Measurements from ENCODE around the gene TOP2A. TPM values are rescaled to one million over a fixed set of nuclear protein-coding genes. Genes with fewer than 3 reads are reported as not detected.

TOP2A gene
- total RNA-seq, 3 donors from 2014 or later: 2.0 to 6.4 (median 2.5) TPM

- peaks cover 15% of the 10 kb centered on the region for H3K36me3 ChIP-seq
- H3K27me3 ChIP-seq: no peaks in the 10 kb centered on the region
- H3K27ac ChIP-seq: peak overlapping the region; percentile 48 to 80
- DNase-seq (ENCODE audit: low spot score in 2 of 2): no peak
- H3K4me3 ChIP-seq: peak overlapping the region in 1 of 3 donors; percentile 3
- TF ChIP-seq, protein P1, sequence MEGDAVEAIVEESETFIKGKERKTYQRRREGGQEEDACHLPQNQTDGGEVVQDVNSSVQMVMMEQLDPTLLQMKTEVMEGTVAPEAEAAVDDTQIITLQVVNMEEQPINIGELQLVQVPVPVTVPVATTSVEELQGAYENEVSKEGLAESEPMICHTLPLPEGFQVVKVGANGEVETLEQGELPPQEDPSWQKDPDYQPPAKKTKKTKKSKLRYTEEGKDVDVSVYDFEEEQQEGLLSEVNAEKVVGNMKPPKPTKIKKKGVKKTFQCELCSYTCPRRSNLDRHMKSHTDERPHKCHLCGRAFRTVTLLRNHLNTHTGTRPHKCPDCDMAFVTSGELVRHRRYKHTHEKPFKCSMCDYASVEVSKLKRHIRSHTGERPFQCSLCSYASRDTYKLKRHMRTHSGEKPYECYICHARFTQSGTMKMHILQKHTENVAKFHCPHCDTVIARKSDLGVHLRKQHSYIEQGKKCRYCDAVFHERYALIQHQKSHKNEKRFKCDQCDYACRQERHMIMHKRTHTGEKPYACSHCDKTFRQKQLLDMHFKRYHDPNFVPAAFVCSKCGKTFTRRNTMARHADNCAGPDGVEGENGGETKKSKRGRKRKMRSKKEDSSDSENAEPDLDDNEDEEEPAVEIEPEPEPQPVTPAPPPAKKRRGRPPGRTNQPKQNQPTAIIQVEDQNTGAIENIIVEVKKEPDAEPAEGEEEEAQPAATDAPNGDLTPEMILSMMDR (IDR thresholded peaks at IDR 0.05): no peak
- peak in 1 of 3 donors; percentile 11 for TF ChIP-seq POLR2AphosphoS5 (IDR thresholded peaks at IDR 0.05)
- intact Hi-C loops (cut with DNase I; ENCODE audit: low total_unique reads): no loop called here
- H3K4me1 ChIP-seq: peaks cover 4 to 10% of the 10 kb centered on the region in 2 donors
- no peaks in the 10 kb centered on the region for H3K9me3 ChIP-seq
Measured at GRCh38 chr17:40456396-40456951, 38.8 kb upstream of the TOP2A start.

GRCh38 chr17:40454613-40454995, 36.9 kb upstream of the TOP2A start:
- peaks cover 9 to 10% of the 10 kb centered on the region in 2 donors for H3K4me1 ChIP-seq
- no peaks in the 10 kb centered on the region for H3K27me3 ChIP-seq
- intact Hi-C loops (cut with DNase I; ENCODE audit: low total_unique reads): loop anchor here (1.0 kb wide), 1 partner anchor 43 kb away; no protein-coding TSS in a partner anchor
- H3K4me3 ChIP-seq: no peak overlapping the region
- no peaks in the 10 kb centered on the region for H3K9me3 ChIP-seq
- peak overlapping the region; percentile 86 to 94 for H3K27ac ChIP-seq
- H3K36me3 ChIP-seq: peaks cover 15% of the 10 kb centered on the region
- TF ChIP-seq, protein P1 (IDR thresholded peaks at IDR 0.05): no peak
- TF ChIP-seq POLR2A (IDR thresholded peaks at IDR 0.05): no peak
- TF ChIP-seq POLR2AphosphoS5 (IDR thresholded peaks at IDR 0.05): no peak
- DNase-seq (ENCODE audit: low spot score in 2 of 2): no peak

- no peak for TF ChIP-seq POLR2A (IDR thresholded peaks at IDR 0.05)
- TF ChIP-seq POLR2AphosphoS5 (IDR thresholded peaks at IDR 0.05): no peak
- TF ChIP-seq, protein P1 (IDR thresholded peaks at IDR 0.05): no peak
- H3K4me1 ChIP-seq: peaks cover 7 to 10% of the 10 kb centered on the region in 2 donors
- H3K36me3 ChIP-seq: peaks cover 15% of the 10 kb centered on the region
- DNase-seq (ENCODE audit: low spot score in 2 of 2): no peak
- no peak overlapping the region for H3K4me3 ChIP-seq
- no peaks in the 10 kb centered on the region for H3K9me3 ChIP-seq
- intact Hi-C loops (cut with DNase I; ENCODE audit: low total_unique reads): loop anchor here (1.0 kb wide), 1 partner anchor 43 kb away; no protein-coding TSS in a partner anchor
- H3K27ac ChIP-seq: peak overlapping the region; percentile 86 to 94
- H3K27me3 ChIP-seq: no peaks in the 10 kb centered on the region
Measured at GRCh38 chr17:40453881-40454612, 36.4 kb upstream of the TOP2A start.

GRCh38 chr17:40452921-40453378, 35.3 kb upstream of the TOP2A start:
- Histone ChIP-seq H3K36me3 (peaks cover 15% of the 10 kb centered on the region), H3K4me3 (peak overlapping the region in 1 of 3 donors; percentile 23), H3K4me1 (peaks cover 17 to 18% of the 10 kb centered on the region in 2 donors), H3K27me3 (no peaks in the 10 kb centered on the region), H3K9me3 (no peaks in the 10 kb centered on the region), H3K27ac (peak overlapping the region; percentile 86 to 94)
- no peak for DNase-seq (ENCODE audit: low spot score in 2 of 2)
- TF ChIP-seq, protein P1 (IDR thresholded peaks at IDR 0.05): no peak
- no peak for TF ChIP-seq POLR2AphosphoS5 (IDR thresholded peaks at IDR 0.05)
- no peak for TF ChIP-seq POLR2A (IDR thresholded peaks at IDR 0.05)
- intact Hi-C loops (cut with DNase I; ENCODE audit: low total_unique reads): no loop called here

DNA sequence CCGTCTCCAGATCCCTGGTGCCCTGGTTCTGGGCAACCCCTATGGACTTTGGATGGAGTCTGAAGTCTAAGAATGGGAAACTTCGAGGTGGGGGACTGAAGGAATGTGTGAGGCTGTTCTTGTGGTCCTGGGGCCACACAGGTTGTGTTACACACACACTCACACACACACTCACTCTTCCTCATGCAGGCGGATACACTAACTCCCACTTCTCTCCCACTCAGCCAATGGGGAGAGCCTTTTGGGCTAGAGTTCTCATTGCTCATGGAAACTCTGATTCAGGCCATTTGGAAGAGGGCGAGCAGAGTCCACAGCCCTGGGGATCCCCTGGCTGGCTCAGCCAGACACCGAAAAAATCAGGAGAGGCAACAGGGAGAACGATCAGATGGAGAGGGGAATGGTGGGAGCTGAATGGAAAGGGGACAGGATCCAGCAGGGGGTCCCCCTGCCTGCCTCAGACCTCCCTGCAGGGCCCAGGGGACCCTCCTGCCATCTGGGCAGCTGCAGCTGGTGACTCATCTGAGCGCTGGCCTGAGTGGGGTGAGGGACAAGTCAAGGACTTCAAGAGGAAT, 34.6 kb upstream of the TOP2A start:
- TF ChIP-seq POLR2AphosphoS5 (IDR thresholded peaks at IDR 0.05) (peak in 2 of 3 donors; percentile 19 to 35), POLR2A (IDR thresholded peaks at IDR 0.05) (no peak)
- TF ChIP-seq, protein P1 (IDR thresholded peaks at IDR 0.05): no peak
- no peaks in the 10 kb centered on the region for H3K9me3 ChIP-seq
- no peak for DNase-seq (ENCODE audit: low spot score in 2 of 2)
- H3K4me1 ChIP-seq: peaks cover 20 to 24% of the 10 kb centered on the region in 2 donors
- no peaks in the 10 kb centered on the region for H3K27me3 ChIP-seq
- peak overlapping the region; percentile 86 to 94 for H3K27ac ChIP-seq
- intact Hi-C loops (cut with DNase I; ENCODE audit: low total_unique reads): no loop called here
- H3K36me3 ChIP-seq: peaks cover 15% of the 10 kb centered on the region
- H3K4me3 ChIP-seq: peak overlapping the region in 1 of 3 donors; percentile 23
